Endodermal cell (in vitro differentiated cells): ENCODE results near the gene CCDC6. TPM values are rescaled to one million over a fixed set of nuclear protein-coding genes. Genes with fewer than 3 reads are reported as not detected.

ENCODE experiments used
- DNase-seq: peaks from one replicate; pipeline ENCODE4 v3.0.0-alpha.2; 2017
- H3K27ac ChIP-seq: 2 replicates; pipeline ENCODE4 v1.5.1; 2013; ENCODE audit warnings: mild to moderate bottlenecking, low read depth, low read length, moderate library complexity
- H3K27me3 ChIP-seq: 2 replicates; pipeline ENCODE4 v1.6.1; 2013; ENCODE audit warnings: mild to moderate bottlenecking, low read length, moderate library complexity; ENCODE audit not compliant: insufficient read depth, control insufficient read depth, poor library complexity, severe bottlenecking
- H3K36me3 ChIP-seq: 2 replicates; pipeline ENCODE4 v1.7.0; 2013; ENCODE audit warnings: mild to moderate bottlenecking, low read length, moderate library complexity; ENCODE audit not compliant: control insufficient read depth, insufficient read depth
- H3K4me1 ChIP-seq: one replicate; pipeline ENCODE4 v1.7.0; 2013; ENCODE audit warnings: low read length; ENCODE audit not compliant: control insufficient read depth, insufficient read depth
- H3K4me3 ChIP-seq: 2 replicates; pipeline ENCODE4 v1.5.1; 2013; ENCODE audit warnings: mild to moderate bottlenecking, low read length, moderate library complexity
- H3K9ac ChIP-seq: 2 replicates; pipeline ENCODE4 v1.6.1; 2013; ENCODE audit warnings: mild to moderate bottlenecking, low read length, moderate library complexity; ENCODE audit not compliant: poor library complexity, severe bottlenecking; ENCODE audit errors: extremely low read depth
- H3K9me3 ChIP-seq: 2 replicates; pipeline ENCODE4 v1.6.1; 2013; ENCODE audit warnings: mild to moderate bottlenecking, low read length, moderate library complexity; ENCODE audit not compliant: control insufficient read depth
- H3K27ac Mint-ChIP-seq: 2 replicates; pipeline ENCODE4 v1.8.0; 2020; ENCODE audit warnings: mixed read lengths
- H3K27me3 Mint-ChIP-seq: 2 replicates; pipeline ENCODE4 v1.8.0; 2021; ENCODE audit warnings: mild to moderate bottlenecking, mixed read lengths; ENCODE audit not compliant: insufficient read depth
- H3K36me3 Mint-ChIP-seq: 2 replicates; pipeline ENCODE4 v1.8.0; 2020; ENCODE audit warnings: low read depth, mixed read lengths
- H3K4me1 Mint-ChIP-seq: 2 replicates; pipeline ENCODE4 v1.8.0; 2020; ENCODE audit warnings: mixed read lengths
- H3K4me3 Mint-ChIP-seq: 2 replicates; pipeline ENCODE4 v1.8.0; 2020; ENCODE audit warnings: mild to moderate bottlenecking, moderate library complexity, mixed read lengths
- H3K9me3 Mint-ChIP-seq: 2 replicates; pipeline ENCODE4 v1.8.0; 2020; ENCODE audit warnings: mild to moderate bottlenecking, mixed read lengths
- CTCF ChIP-seq: fragments of 200-600 bp; sonication (generic); conservative IDR thresholded peaks from 2 replicates; pipeline ENCODE4 v1.5.0; 2021; ENCODE audit warnings: antibody characterized with exemption, mild to moderate bottlenecking
- WGBS, 2 experiments: methylation state at CpG; one replicate each; pipeline versions ENCODE4 v1.1.5 to v1.1.7; 2013; ENCODE audit warnings: missing lambda C conversion rate in 2 of 2, mixed read lengths in 1 of 2; ENCODE audit not compliant: insufficient coverage in 1 of 2, insufficient read length in 1 of 2; 5-methylcytosine and 5-hydroxymethylcytosine counted together
- total RNA-seq, 2 donors: library from RNA; stranded (reverse); fragmentation: NEBNext Ultra II Directional in 1 of 2; extraction: Animal tissue kit (Norgen Biotek cat#: 25700) in 1 of 2; gene quantifications; 2 replicates in 1 of 2; 3 replicates in 1 of 2; pipeline ENCODE4 v1.2.1, GENCODE V29; 2021

The CCDC6 gene
- total RNA-seq, 2 donors from 2014 or later = 29.3 to 30.4 TPM

- Mint-ChIP-seq H3K9me3 (peaks cover 10% of the 10 kb centered on the region), H3K27me3 (no peaks in the 10 kb centered on the region), H3K27ac (peak overlapping the region; percentile 41), H3K4me1 (peaks cover 7% of the 10 kb centered on the region), H3K36me3 (peaks cover 75% of the 10 kb centered on the region), H3K4me3 (no peak overlapping the region)
- TF ChIP-seq CTCF = peak; percentile 85
- DNase-seq = peak; percentile 94
- Histone ChIP-seq H3K36me3 (peaks cover 66% of the 10 kb centered on the region), H3K9me3 (peaks cover 19% of the 10 kb centered on the region), H3K4me3 (no peak overlapping the region), H3K9ac (no peak overlapping the region), H3K27ac (no peak overlapping the region), H3K27me3 (no peaks in the 10 kb centered on the region), H3K4me1 (peaks cover 4% of the 10 kb centered on the region)
- WGBS, 2 experiments = 46 to 69% methylated on average over 2 to 5 of the region's 5 CpGs
Observed at GRCh38 chr10:59808896-59809643, 97.3 kb downstream of the CCDC6 start.

GRCh38 chr10:59807629-59808620 is 98.4 kb downstream of the CCDC6 start:
- H3K4me3 Mint-ChIP-seq = no peak overlapping the region
- no peak overlapping the region for H3K4me3 ChIP-seq
- no peak overlapping the region for H3K27ac ChIP-seq
- no peak overlapping the region for H3K27ac Mint-ChIP-seq
- no peak for DNase-seq
- no peaks in the 10 kb centered on the region for H3K27me3 ChIP-seq
- 96 to 100% methylated on average over 3 to 9 of the region's 9 CpGs for WGBS, 2 experiments
- H3K36me3 Mint-ChIP-seq = peaks cover 79% of the 10 kb centered on the region
- H3K9ac ChIP-seq = no peak overlapping the region
- H3K36me3 ChIP-seq = peaks cover 73% of the 10 kb centered on the region
- H3K4me1 Mint-ChIP-seq = peaks cover 7% of the 10 kb centered on the region
- H3K9me3 Mint-ChIP-seq = peaks cover 10% of the 10 kb centered on the region
- no peak for TF ChIP-seq CTCF
- H3K27me3 Mint-ChIP-seq = no peaks in the 10 kb centered on the region
- H3K4me1 ChIP-seq = peaks cover 4% of the 10 kb centered on the region
- peaks cover 19% of the 10 kb centered on the region for H3K9me3 ChIP-seq

- Mint-ChIP-seq H3K9me3 (no peaks in the 10 kb centered on the region), H3K27me3 (no peaks in the 10 kb centered on the region), H3K36me3 (peaks cover 68% of the 10 kb centered on the region), H3K4me3 (no peak overlapping the region), H3K4me1 (peaks cover 7% of the 10 kb centered on the region), H3K27ac (no peak overlapping the region)
- peak; percentile 80 for TF ChIP-seq CTCF
- Histone ChIP-seq H3K9ac (no peak overlapping the region), H3K27ac (no peak overlapping the region), H3K4me3 (no peak overlapping the region), H3K9me3 (no peaks in the 10 kb centered on the region), H3K27me3 (no peaks in the 10 kb centered on the region), H3K36me3 (peaks cover 59% of the 10 kb centered on the region), H3K4me1 (peaks cover 4% of the 10 kb centered on the region)
- 76 to 88% methylated on average over 4 to 6 of the region's 6 CpGs for WGBS, 2 experiments
- DNase-seq = peak; percentile 85
Observed at GRCh38 chr10:59805014-59805413, 101.3 kb downstream of the CCDC6 start.
